Natural killer cell (primary cell): ENCODE data around the gene CDCA3. TPM values are rescaled to one million over a fixed set of nuclear protein-coding genes. Genes with fewer than 3 reads are reported as not detected.

Experiments used
- ATAC-seq, 3 donors: fragments of 150-1000 bp in 2 of 3; fragments of 200-7000 bp in 1 of 3; cut with Tn5 transposase; 1 replicate in 1 of 3; 2 replicates in 2 of 3; pipeline ENCODE4 v1.10.0; 2021; ENCODE audit warnings: mild to moderate bottlenecking in 2 of 3, moderate library complexity in 2 of 3
- DNase-seq, 2 donors: peaks; one replicate each; pipeline versions ENCODE4 v3.0.0 to v3.0.0-alpha.2; 2013 to 2021; ENCODE audit warnings: mixed read lengths in 1 of 2
- H3K27ac ChIP-seq: one replicate; pipeline ENCODE4 v1.5.1; 2013; ENCODE audit warnings: mild to moderate bottlenecking, low read length
- H3K27me3 ChIP-seq: one replicate; pipeline ENCODE4 v1.6.1; 2013; ENCODE audit warnings: low read length; ENCODE audit not compliant: control insufficient read depth, insufficient read depth
- H3K36me3 ChIP-seq: one replicate; pipeline ENCODE4 v1.6.1; 2013; ENCODE audit warnings: low read length; ENCODE audit not compliant: control insufficient read depth, insufficient read depth
- H3K4me1 ChIP-seq: one replicate; pipeline ENCODE4 v1.6.1; 2013; ENCODE audit warnings: low read length; ENCODE audit not compliant: control insufficient read depth, insufficient read depth
- H3K4me3 ChIP-seq: one replicate; pipeline ENCODE4 v1.5.1; 2013; ENCODE audit warnings: low read length
- H3K9me3 ChIP-seq: one replicate; pipeline ENCODE4 v1.6.1; 2013; ENCODE audit warnings: low read length; ENCODE audit not compliant: control insufficient read depth, insufficient read depth
- H3K27ac Mint-ChIP-seq, 2 donors: one replicate each; pipeline ENCODE4 v1.8.0; 2022; ENCODE audit warnings: mild to moderate bottlenecking in 2 of 2, mixed read lengths in 2 of 2, moderate library complexity in 1 of 2
- H3K27me3 Mint-ChIP-seq, 2 donors: one replicate each; pipeline ENCODE4 v1.8.0; 2022; ENCODE audit warnings: low read depth in 2 of 2, mixed read lengths in 2 of 2
- H3K36me3 Mint-ChIP-seq: one replicate; pipeline ENCODE4 v1.8.0; 2022; ENCODE audit warnings: mixed read lengths
- H3K4me1 Mint-ChIP-seq, 2 donors: one replicate each; pipeline ENCODE4 v1.8.0; 2022; ENCODE audit warnings: mixed read lengths in 2 of 2
- H3K4me3 Mint-ChIP-seq: one replicate; pipeline ENCODE4 v1.8.0; 2022; ENCODE audit warnings: mild to moderate bottlenecking, moderate library complexity, mixed read lengths
- H3K9me3 Mint-ChIP-seq, 2 donors: one replicate each; pipeline ENCODE4 v1.8.0; 2022; ENCODE audit warnings: mixed read lengths in 2 of 2
- CTCF ChIP-seq: fragments of 200-600 bp; IDR thresholded peaks from one replicate; pipeline ENCODE4 v1.8.0; 2022; ENCODE audit warnings: antibody characterized with exemption
- WGBS: methylation state at CpG from one replicate; pipeline ENCODE4 v1.1.7; 2013; ENCODE audit warnings: missing lambda C conversion rate; ENCODE audit not compliant: insufficient coverage; 5-methylcytosine and 5-hydroxymethylcytosine counted together
- intact Hi-C: fragments of 100-400 bp; cut with micrococcal nuclease; formaldehyde crosslinking; loops from one replicate; pipeline ENCODE4 v1.14.2; 2022
- total RNA-seq, 4 donors: library from RNA; stranded (reverse); fragments of 120-200 nt in 1 of 4; gene quantifications; one replicate each; pipeline versions ENCODE4 v1.2.3 to v1.2.4, GENCODE V29; 2013 to 2022

CDCA3 gene
- total RNA-seq, 3 donors from 2014 or later (not counting 1 experiment from before 2014, with no cell fraction given): 1.4 to 3.3 (median 1.4) TPM

DNA sequence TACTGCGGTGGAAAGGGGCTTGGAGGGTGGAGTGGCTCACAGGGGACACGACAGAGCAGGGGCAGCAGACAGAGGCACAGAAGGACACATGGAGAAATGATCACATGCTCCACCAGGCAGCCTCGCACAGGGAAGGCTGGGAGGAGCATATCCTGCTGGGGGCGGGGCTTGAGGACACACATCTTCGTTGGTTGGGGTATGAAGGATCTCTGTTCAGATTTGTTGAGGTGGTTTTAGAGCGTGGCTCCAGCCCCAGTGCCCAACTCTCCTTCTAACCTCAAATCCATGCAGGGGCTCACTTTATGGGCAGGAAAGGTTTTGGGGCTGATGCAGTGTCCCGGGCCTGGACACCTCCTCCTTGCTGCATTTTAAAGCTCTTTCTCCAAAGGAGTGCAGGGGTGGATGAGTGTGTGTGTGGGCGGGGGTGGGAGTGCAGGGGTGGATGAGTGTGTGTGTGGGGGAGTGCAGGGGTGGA lies 23.6 kb downstream of the CDCA3 start:
- no peak overlapping the region for H3K27ac ChIP-seq
- H3K4me3 ChIP-seq: no peak overlapping the region
- Mint-ChIP-seq H3K36me3 (no peaks in the 10 kb centered on the region), H3K9me3 (no peaks in the 10 kb centered on the region), H3K27me3 (peaks cover 72% of the 10 kb centered on the region in 2 donors), H3K27ac (no peak overlapping the region), H3K4me1 (peaks cover 20 to 33% of the 10 kb centered on the region in 2 donors), H3K4me3 (peak overlapping the region; percentile 70)
- DNase-seq: peak in 1 of 2 donors; percentile 56
- peaks cover 22% of the 10 kb centered on the region for H3K4me1 ChIP-seq
- H3K9me3 ChIP-seq: no peaks in the 10 kb centered on the region
- no peaks in the 10 kb centered on the region for H3K36me3 ChIP-seq
- no peak for TF ChIP-seq CTCF
- intact Hi-C loops: loop anchor here (5.0 kb wide), 1 partner anchor 75 kb away; the partner anchor contains the start of gene MLF2
- WGBS: 7% methylated on average over 4 of the region's 8 CpGs
- H3K27me3 ChIP-seq: peaks cover 44% of the 10 kb centered on the region
- ATAC-seq: no peak

DNA sequence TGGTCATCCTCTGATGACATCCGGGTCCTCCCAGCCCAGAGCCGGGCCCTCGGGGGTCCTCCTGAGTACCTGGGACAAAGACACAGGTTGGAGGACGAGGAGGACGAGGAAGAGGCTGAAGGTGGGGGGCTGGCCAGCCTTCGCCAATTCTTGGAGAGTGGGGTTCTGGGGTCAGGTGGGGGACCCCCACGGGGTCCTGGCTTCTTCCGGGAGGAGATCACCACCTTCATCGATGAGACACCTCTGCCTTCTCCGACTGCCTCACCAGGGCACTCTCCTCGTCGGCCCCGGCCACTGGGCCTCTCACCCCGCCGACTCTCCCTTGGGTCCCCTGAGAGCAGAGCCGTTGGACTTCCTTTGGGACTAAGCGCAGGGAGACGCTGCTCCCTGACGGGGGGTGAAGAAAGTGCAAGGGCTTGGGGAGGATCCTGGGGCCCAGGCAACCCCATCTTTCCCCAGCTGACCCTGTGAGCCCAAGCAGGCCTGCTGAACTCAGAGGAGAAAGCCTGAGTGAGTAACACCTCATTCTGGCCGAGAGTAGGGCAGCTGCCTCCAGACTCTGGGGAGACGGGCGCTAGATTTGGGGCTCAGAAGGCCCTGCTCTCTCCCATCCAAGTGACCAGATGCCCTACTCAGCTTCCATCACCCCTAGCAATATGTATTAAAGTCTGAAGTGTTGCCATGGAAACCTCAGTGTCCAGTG lies 24.2 kb downstream of the CDCA3 start:
- intact Hi-C loops: loop anchor here (5.0 kb wide), 1 partner anchor 75 kb away; the partner anchor contains the start of gene MLF2
- no peak overlapping the region for H3K27ac ChIP-seq
- Mint-ChIP-seq H3K27ac (no peak overlapping the region), H3K36me3 (no peaks in the 10 kb centered on the region), H3K4me1 (peaks cover 20 to 37% of the 10 kb centered on the region in 2 donors), H3K27me3 (peaks cover 68 to 78% of the 10 kb centered on the region in 2 donors), H3K9me3 (no peaks in the 10 kb centered on the region), H3K4me3 (peak overlapping the region; percentile 70)
- TF ChIP-seq CTCF: no peak
- peaks cover 49% of the 10 kb centered on the region for H3K27me3 ChIP-seq
- 91% methylated on average over 22 of the region's 22 CpGs for WGBS
- no peak overlapping the region for H3K4me3 ChIP-seq
- no peaks in the 10 kb centered on the region for H3K36me3 ChIP-seq
- peaks cover 25% of the 10 kb centered on the region for H3K4me1 ChIP-seq
- no peaks in the 10 kb centered on the region for H3K9me3 ChIP-seq
- ATAC-seq: no peak
- no peak for DNase-seq

DNA sequence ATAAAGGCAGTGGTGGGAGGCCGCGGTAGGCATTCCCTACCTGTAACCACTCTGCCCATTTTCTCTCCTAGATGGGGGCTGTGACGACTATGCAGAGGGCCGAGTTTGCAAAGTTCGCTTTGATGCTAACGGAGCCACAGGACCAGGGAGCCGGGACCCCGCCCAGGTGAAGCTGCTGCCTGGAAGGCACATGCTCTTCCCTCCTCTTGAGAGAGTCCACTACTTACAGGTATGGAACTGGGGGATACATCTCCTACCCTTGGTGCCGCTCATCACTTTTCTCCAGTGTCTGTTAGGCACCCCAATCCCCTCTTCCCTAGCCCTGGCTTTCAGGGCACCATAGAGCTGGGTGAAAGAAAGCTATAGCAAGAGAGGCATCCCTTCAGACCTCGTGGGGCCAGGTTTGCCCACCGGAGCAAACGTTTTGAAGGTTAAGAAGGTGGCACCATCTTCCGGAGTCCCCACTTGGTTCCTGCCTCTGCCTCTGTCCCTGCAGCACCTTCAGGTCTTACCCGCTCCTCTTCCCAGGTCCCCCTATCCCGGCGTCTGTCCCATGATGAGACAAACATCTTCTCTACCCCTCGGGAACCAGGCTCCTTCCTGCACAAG lies 24.9 kb downstream of the CDCA3 start:
- H3K9me3 Mint-ChIP-seq: no peaks in the 10 kb centered on the region

More for the DNA sequence above, 24.9 kb downstream of the CDCA3 start:
- peaks cover 30% of the 10 kb centered on the region for H3K4me1 ChIP-seq
- H3K4me3 Mint-ChIP-seq: peak overlapping the region; percentile 31
- no peak overlapping the region for H3K4me3 ChIP-seq
- H3K36me3 Mint-ChIP-seq: no peaks in the 10 kb centered on the region
- no peak for ATAC-seq
- H3K27ac Mint-ChIP-seq: no peak overlapping the region
- no peaks in the 10 kb centered on the region for H3K36me3 ChIP-seq
- 89% methylated on average over 17 of the region's 17 CpGs for WGBS
- no peak for TF ChIP-seq CTCF
- peaks cover 52% of the 10 kb centered on the region for H3K27me3 ChIP-seq
- intact Hi-C loops: loop anchor here (5.0 kb wide), 1 partner anchor 74 kb away; the partner anchor contains the start of gene MLF2
- H3K27ac ChIP-seq: no peak overlapping the region
- H3K4me1 Mint-ChIP-seq: peaks cover 20 to 39% of the 10 kb centered on the region in 2 donors
- no peak for DNase-seq
- H3K9me3 ChIP-seq: no peaks in the 10 kb centered on the region
- peaks cover 62 to 73% of the 10 kb centered on the region in 2 donors for H3K27me3 Mint-ChIP-seq
